ENCODE data around the gene CDH22. TPM values are rescaled to one million over a fixed set of nuclear protein-coding genes. Genes with fewer than 3 reads are reported as not detected.

The CDH22 gene
- total RNA-seq, 2 donors from 2014 or later: 0.22 to 0.77 TPM

- no peak for TF ChIP-seq CTCF (conservative IDR thresholded peaks at IDR 0.05)
- Mint-ChIP-seq H3K36me3 (ENCODE audit: low read depth) (no peaks in the 10 kb centered on the region), H3K4me1 (peaks cover 15% of the 10 kb centered on the region), H3K27me3 (ENCODE audit: insufficient read depth) (peaks cover 11% of the 10 kb centered on the region), H3K27ac (no peak overlapping the region), H3K4me3 (no peak overlapping the region), H3K9me3 (no peaks in the 10 kb centered on the region)
- Histone ChIP-seq H3K9ac (ENCODE audit: extremely low read depth, low read length, poor library complexity, severe bottlenecking) (no peak overlapping the region), H3K9me3 (ENCODE audit: control insufficient read depth, low read length) (no peaks in the 10 kb centered on the region), H3K27me3 (ENCODE audit: control insufficient read depth, insufficient read depth, low read length, poor library complexity, severe bottlenecking) (no peaks in the 10 kb centered on the region), H3K4me3 (ENCODE audit: low read length) (no peak overlapping the region), H3K36me3 (ENCODE audit: control insufficient read depth, insufficient read depth, low read length) (no peaks in the 10 kb centered on the region), H3K27ac (ENCODE audit: low read depth, low read length) (no peak overlapping the region), H3K4me1 (ENCODE audit: control insufficient read depth, insufficient read depth, low read length) (peaks cover 8% of the 10 kb centered on the region)
- DNase-seq: no peak
- 79 to 82% methylated on average over 9 to 16 of the region's 16 CpGs for WGBS, 2 experiments (ENCODE audit: insufficient coverage in 1 of 2, insufficient read length in 1 of 2)
Observed at GRCh38 chr20:46328200-46328882, 20.0 kb upstream of the CDH22 start.

- 92 to 94% methylated on average over 3 to 6 of the region's 6 CpGs for WGBS, 2 experiments (ENCODE audit: insufficient coverage in 1 of 2, insufficient read length in 1 of 2)
- no peak overlapping the region for H3K4me3 ChIP-seq (ENCODE audit: low read length)
- no peak overlapping the region for H3K4me3 Mint-ChIP-seq
- H3K9me3 ChIP-seq (ENCODE audit: control insufficient read depth, low read length): no peaks in the 10 kb centered on the region
- H3K27me3 ChIP-seq (ENCODE audit: control insufficient read depth, insufficient read depth, low read length, poor library complexity, severe bottlenecking): no peaks in the 10 kb centered on the region
- peaks cover 15% of the 10 kb centered on the region for H3K27me3 Mint-ChIP-seq (ENCODE audit: insufficient read depth)
- H3K4me1 ChIP-seq (ENCODE audit: control insufficient read depth, insufficient read depth, low read length): peaks cover 5% of the 10 kb centered on the region
- H3K9ac ChIP-seq (ENCODE audit: extremely low read depth, low read length, poor library complexity, severe bottlenecking): no peak overlapping the region
- H3K9me3 Mint-ChIP-seq: no peaks in the 10 kb centered on the region
- no peak for DNase-seq
- no peak overlapping the region for H3K27ac ChIP-seq (ENCODE audit: low read depth, low read length)
- H3K4me1 Mint-ChIP-seq: peaks cover 13% of the 10 kb centered on the region
- no peaks in the 10 kb centered on the region for H3K36me3 ChIP-seq (ENCODE audit: control insufficient read depth, insufficient read depth, low read length)
- no peak overlapping the region for H3K27ac Mint-ChIP-seq
- H3K36me3 Mint-ChIP-seq (ENCODE audit: low read depth): no peaks in the 10 kb centered on the region
- TF ChIP-seq CTCF (conservative IDR thresholded peaks at IDR 0.05): no peak
Observed at GRCh38 chr20:46327557-46327956, 19.3 kb upstream of the CDH22 start.

GRCh38 chr20:46325789-46326188 is 17.5 kb upstream of the CDH22 start:
- H3K27me3 Mint-ChIP-seq (ENCODE audit: insufficient read depth): peaks cover 25% of the 10 kb centered on the region
- H3K4me1 ChIP-seq (ENCODE audit: control insufficient read depth, insufficient read depth, low read length): no peaks in the 10 kb centered on the region

More at GRCh38 chr20:46325789-46326188, 17.5 kb upstream of the CDH22 start:
- no peak overlapping the region for H3K27ac Mint-ChIP-seq
- WGBS, 2 experiments (ENCODE audit: insufficient coverage in 1 of 2, insufficient read length in 1 of 2): 83 to 100% methylated on average over 1 of the region's 1 CpG
- no peak for DNase-seq
- H3K36me3 ChIP-seq (ENCODE audit: control insufficient read depth, insufficient read depth, low read length): no peaks in the 10 kb centered on the region
- H3K9me3 Mint-ChIP-seq: no peaks in the 10 kb centered on the region
- H3K4me3 ChIP-seq (ENCODE audit: low read length): no peak overlapping the region
- peaks cover 9% of the 10 kb centered on the region for H3K4me1 Mint-ChIP-seq
- H3K36me3 Mint-ChIP-seq (ENCODE audit: low read depth): no peaks in the 10 kb centered on the region
- H3K9me3 ChIP-seq (ENCODE audit: control insufficient read depth, low read length): no peaks in the 10 kb centered on the region
- no peaks in the 10 kb centered on the region for H3K27me3 ChIP-seq (ENCODE audit: control insufficient read depth, insufficient read depth, low read length, poor library complexity, severe bottlenecking)
- no peak overlapping the region for H3K27ac ChIP-seq (ENCODE audit: low read depth, low read length)
- no peak overlapping the region for H3K4me3 Mint-ChIP-seq
- H3K9ac ChIP-seq (ENCODE audit: extremely low read depth, low read length, poor library complexity, severe bottlenecking): no peak overlapping the region
- TF ChIP-seq CTCF (conservative IDR thresholded peaks at IDR 0.05): no peak
